Endothelial cell of umbilical vein (primary cell): ENCODE data around the gene GNAI1. TPM values are rescaled to one million over a fixed set of nuclear protein-coding genes. Genes with fewer than 3 reads are reported as not detected.
A peak's percentile ranks its signal among the peaks of the same experiment; 100 is the strongest.

Source experiments
- BruUV-seq: library from RNA; stranded (reverse); fragments of 400-500 nt; replicated peaks from 2 replicates; lab custom pipeline; 2021; lab: Mats Ljungman, UMichigan
- CTCF ChIA-PET: fragments of 300-600, 350-600 bp; sonication (Branson Sonifier 250); formaldehyde crosslinking; loops from one replicate; lab custom pipeline; 2021; ENCODE audit warnings: antibody characterized with exemption, inconsistent platforms; lab: Charles Lee
- POLR2A ChIA-PET: fragments of 300-600, 350-600 bp; sonication (Branson Sonifier 250); formaldehyde crosslinking; loops from one replicate; lab custom pipeline; 2021; ENCODE audit warnings: antibody characterized with exemption, inconsistent platforms; lab: Charles Lee
- DNase-seq: peaks from one replicate; pipeline ENCODE4 v3.0.0-alpha.2; 2011; ENCODE audit warnings: low read depth, low spot score
- FAIRE-seq: peaks from 2 replicates; lab custom pipeline; 2011; peaks lifted over from hg19 to GRCh38; lab: Jason Lieb, UNC
- H2AFZ ChIP-seq: 2 replicates; pipeline ENCODE4 v1.6.0; 2012; ENCODE audit warnings: low read depth, low read length, control low read depth, inconsistent platforms
- H3K27ac ChIP-seq: 2 replicates; pipeline ENCODE4 v1.5.1; 2011; ENCODE audit warnings: low read depth, mild to moderate bottlenecking, control low read depth, low read length, moderate library complexity; ENCODE audit not compliant: insufficient read depth
- H3K27me3 ChIP-seq, 2 experiments: 2 replicates each; pipeline versions ENCODE4 v1.6.0 to v1.6.1; 2011; ENCODE audit warnings: low read length in 2 of 2, mixed read lengths in 1 of 2; ENCODE audit not compliant: control insufficient read depth in 2 of 2, insufficient read depth in 2 of 2
- H3K36me3 ChIP-seq, 2 experiments: 2 replicates in 1 of 2; 3 replicates in 1 of 2; pipeline ENCODE4 v1.5.1; 2011; ENCODE audit warnings: low read length in 2 of 2, mild to moderate bottlenecking in 1 of 2, moderate library complexity in 1 of 2; ENCODE audit not compliant: control insufficient read depth in 2 of 2, insufficient read depth in 2 of 2; ENCODE audit errors: extremely low read depth in 1 of 2
- H3K4me1 ChIP-seq: 3 replicates; pipeline ENCODE4 v1.5.1; 2011; ENCODE audit warnings: mild to moderate bottlenecking, low read length; ENCODE audit not compliant: control insufficient read depth, insufficient read depth; ENCODE audit errors: extremely low read depth
- H3K4me2 ChIP-seq: 2 replicates; pipeline ENCODE4 v1.6.1; 2011; ENCODE audit warnings: low read length, control low read depth, mixed read lengths; ENCODE audit not compliant: insufficient read depth
- H3K4me3 ChIP-seq, 3 experiments: fragments of 200-600 bp in 1 of 3; sonication (generic), shearing (Covaris generic) in 1 of 3; replicated peaks in 1 of 3; 2 replicates each; pipeline ENCODE4 v1.5.1; 2011 to 2016; ENCODE audit warnings: control low read depth in 3 of 3, low read length in 3 of 3, mild to moderate bottlenecking in 2 of 3, inconsistent platforms in 1 of 3, low read depth in 1 of 3, moderate library complexity in 1 of 3; ENCODE audit not compliant: insufficient read depth in 1 of 3
- H3K79me2 ChIP-seq: 2 replicates; pipeline ENCODE4 v1.6.0; 2012; ENCODE audit warnings: low read length, inconsistent platforms; ENCODE audit not compliant: control insufficient read depth, insufficient read depth
- H3K9ac ChIP-seq: replicated peaks from 2 replicates; pipeline ENCODE3; 2011; ENCODE audit warnings: low read length, control low read depth; ENCODE audit not compliant: insufficient read depth; ENCODE audit errors: extremely low read depth
- H3K9me1 ChIP-seq: replicated peaks from 3 replicates; pipeline ENCODE4 v1.6.0; 2011; ENCODE audit warnings: mild to moderate bottlenecking, low read length; ENCODE audit not compliant: control insufficient read depth, insufficient read depth; ENCODE audit errors: extremely low read depth
- H3K9me3 ChIP-seq: replicated peaks from 2 replicates; pipeline ENCODE4 v1.5.1; 2012; ENCODE audit warnings: low read length, inconsistent platforms; ENCODE audit not compliant: control insufficient read depth, insufficient read depth
- H4K20me1 ChIP-seq: replicated peaks from 2 replicates; pipeline ENCODE3; 2011; ENCODE audit warnings: mild to moderate bottlenecking, low read length; ENCODE audit not compliant: control insufficient read depth, insufficient read depth; ENCODE audit errors: extremely low read depth
- EZH2 ChIP-seq: IDR thresholded peaks from 2 replicates; pipeline ENCODE4 v1.6.1; 2012; ENCODE audit warnings: borderline replicate concordance, low read depth, mild to moderate bottlenecking, moderate library complexity, low read length, inconsistent platforms; ENCODE audit not compliant: severe bottlenecking
- FOS ChIP-seq: IDR thresholded peaks from 2 replicates; pipeline ENCODE4 v1.6.1; 2011; ENCODE audit warnings: mild to moderate bottlenecking, low read length, moderate library complexity, borderline replicate concordance; ENCODE audit not compliant: insufficient read depth
- GATA2 ChIP-seq: IDR thresholded peaks from 2 replicates; pipeline ENCODE4 v1.7.0; 2011; ENCODE audit warnings: low read depth, mild to moderate bottlenecking, moderate library complexity, mixed read lengths, low read length; ENCODE audit not compliant: insufficient read length, insufficient read depth
- JUN ChIP-seq: IDR thresholded peaks from 2 replicates; pipeline ENCODE4 v1.6.1; 2011; ENCODE audit warnings: borderline replicate concordance, low read depth; ENCODE audit not compliant: insufficient read length, insufficient read depth
- MYC ChIP-seq: IDR thresholded peaks from one replicate; pipeline ENCODE4 v1.6.1; 2011; ENCODE audit warnings: mild to moderate bottlenecking, low read depth, low read length
- POLR2A ChIP-seq: IDR thresholded peaks from 2 replicates; pipeline ENCODE4 v1.6.1; 2012; ENCODE audit warnings: low read depth, mild to moderate bottlenecking, control low read depth, low read length
- POLR2AphosphoS5 ChIP-seq: IDR thresholded peaks from 2 replicates; pipeline ENCODE4 v1.6.1; 2012; ENCODE audit warnings: low read depth, mild to moderate bottlenecking, control low read depth, low read length, moderate library complexity; ENCODE audit not compliant: insufficient read depth
- dilution Hi-C: fragments of 300-500 bp; cut with MboI; formaldehyde crosslinking; loops from one replicate; pipeline ENCODE4 v1.15.0; 2019; ENCODE audit warnings: low sequenced_read_pairs; ENCODE audit not compliant: extremely low pct_ligation_motif_present
- intact Hi-C: fragments of 100-400 bp; cut with micrococcal nuclease; formaldehyde crosslinking; loops from one replicate; pipeline ENCODE4 v1.10.0; 2022
- polyA plus RNA-seq, 4 experiments: library from polyadenylated mRNA; depleted of rRNA in 3 of 4; stranded (reverse) in 3 of 4; unstranded in 1 of 4; fragments of >200 nt; gene quantifications; 2 replicates each; pipeline versions ENCODE4 v1.2.1 to v1.2.3, GENCODE V29; 2011 to 2012; ENCODE audit warnings: missing spikeins in 1 of 4
- total RNA-seq: library from RNA; stranded (reverse); gene quantifications from 2 replicates; pipeline ENCODE4 v1.2.3, GENCODE V29; 2021
- TF ChIP-seq, protein P1 (sequence below), 2 donors: IDR thresholded peaks; 1 replicate in 1 of 2; 2 replicates in 1 of 2; pipeline ENCODE4 v1.5.1; 2011; ENCODE audit warnings: low read length in 2 of 2, mild to moderate bottlenecking in 2 of 2, moderate library complexity in 2 of 2, control low read depth in 1 of 2, inconsistent platforms in 1 of 2, low read depth in 1 of 2; ENCODE audit not compliant: insufficient read depth in 1 of 2; ENCODE audit errors: extremely low read depth in 1 of 2
- TF ChIP-seq, protein P2 (sequence below): IDR thresholded peaks from 2 replicates; pipeline ENCODE4 v1.6.1; 2011; ENCODE audit not compliant: insufficient read depth, insufficient read length

GNAI1 gene
- total and polyA plus RNA-seq, 2 donors (not counting 3 experiments of a cell fraction or from before 2014, with no cell fraction given), result 7.5 to 15.0 TPM

DNA sequence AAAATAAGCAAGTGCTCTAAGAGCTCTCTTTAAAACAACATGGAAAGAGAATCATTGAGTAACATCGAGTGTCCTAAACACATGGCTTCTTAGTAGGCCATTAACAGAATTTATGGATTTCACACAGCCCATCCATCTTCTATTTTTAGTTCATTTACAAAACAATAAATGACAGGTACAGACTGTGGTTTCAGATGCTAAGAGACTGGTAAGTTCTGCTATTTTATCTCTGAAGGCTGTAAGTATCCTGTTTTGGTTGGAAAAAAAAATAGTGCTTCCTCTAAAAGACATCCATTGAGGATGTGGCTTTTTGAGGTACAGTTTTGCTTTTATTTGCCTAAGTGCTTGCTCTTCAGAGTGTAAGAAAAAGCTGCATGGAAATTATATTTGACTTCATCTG, 27.4 kb upstream of the GNAI1 start:
- TF ChIP-seq, protein P1, sequence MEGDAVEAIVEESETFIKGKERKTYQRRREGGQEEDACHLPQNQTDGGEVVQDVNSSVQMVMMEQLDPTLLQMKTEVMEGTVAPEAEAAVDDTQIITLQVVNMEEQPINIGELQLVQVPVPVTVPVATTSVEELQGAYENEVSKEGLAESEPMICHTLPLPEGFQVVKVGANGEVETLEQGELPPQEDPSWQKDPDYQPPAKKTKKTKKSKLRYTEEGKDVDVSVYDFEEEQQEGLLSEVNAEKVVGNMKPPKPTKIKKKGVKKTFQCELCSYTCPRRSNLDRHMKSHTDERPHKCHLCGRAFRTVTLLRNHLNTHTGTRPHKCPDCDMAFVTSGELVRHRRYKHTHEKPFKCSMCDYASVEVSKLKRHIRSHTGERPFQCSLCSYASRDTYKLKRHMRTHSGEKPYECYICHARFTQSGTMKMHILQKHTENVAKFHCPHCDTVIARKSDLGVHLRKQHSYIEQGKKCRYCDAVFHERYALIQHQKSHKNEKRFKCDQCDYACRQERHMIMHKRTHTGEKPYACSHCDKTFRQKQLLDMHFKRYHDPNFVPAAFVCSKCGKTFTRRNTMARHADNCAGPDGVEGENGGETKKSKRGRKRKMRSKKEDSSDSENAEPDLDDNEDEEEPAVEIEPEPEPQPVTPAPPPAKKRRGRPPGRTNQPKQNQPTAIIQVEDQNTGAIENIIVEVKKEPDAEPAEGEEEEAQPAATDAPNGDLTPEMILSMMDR (IDR thresholded peaks at IDR 0.05; ENCODE audit: extremely low read depth in 1 of 2, insufficient read depth in 1 of 2, low read depth in 1 of 2, low read length in 2 of 2), result no peak
- no peak for TF ChIP-seq JUN
- TF ChIP-seq MYC, result no peak
- TF ChIP-seq GATA2, result no peak
- TF ChIP-seq, protein P2, sequence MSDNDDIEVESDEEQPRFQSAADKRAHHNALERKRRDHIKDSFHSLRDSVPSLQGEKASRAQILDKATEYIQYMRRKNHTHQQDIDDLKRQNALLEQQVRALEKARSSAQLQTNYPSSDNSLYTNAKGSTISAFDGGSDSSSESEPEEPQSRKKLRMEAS, result no peak
- TF ChIP-seq EZH2, result no peak
- TF ChIP-seq POLR2AphosphoS5, result no peak
- TF ChIP-seq POLR2A, result no peak
- no peak for TF ChIP-seq FOS
- peak; percentile 59 for FAIRE-seq
- H3K4me3 ChIP-seq, result peak overlapping the region in 1 of 3 experiments; percentile 40
- peak overlapping the region; percentile 58 for H3K27ac ChIP-seq
- no peak overlapping the region for H3K9ac ChIP-seq
- peak overlapping the region; percentile 93 for H2AFZ ChIP-seq
- peaks cover 28% of the 10 kb centered on the region for H3K4me1 ChIP-seq
- H3K27me3 ChIP-seq, result no peaks in the 10 kb centered on the region
- no peaks in the 10 kb centered on the region for H4K20me1 ChIP-seq
- H3K9me3 ChIP-seq, result no peaks in the 10 kb centered on the region
- dilution Hi-C loops (no loop called here), intact Hi-C loops (loop anchor here (2.0 kb wide), 1 partner anchor 206 kb away; no protein-coding TSS in a partner anchor)
- peak overlapping the region; percentile 95 for H3K4me2 ChIP-seq
- H3K79me2 ChIP-seq, result no peaks in the 10 kb centered on the region
- no TSS peak for BruUV-seq
- POLR2A ChIA-PET, result no interaction called here
- CTCF ChIA-PET, result interaction anchor here (1.1 to 4.5 kb wide), 10 partner anchors 8 to 287 kb away, joined by 3 to 25 read pairs (median 7); partner anchors contain the start of gene GNAI1
- no peaks in the 10 kb centered on the region for H3K9me1 ChIP-seq
- no peaks in the 10 kb centered on the region for H3K36me3 ChIP-seq
- peak; percentile 59 for DNase-seq
